HepG2 (cell line): ENCODE measurements around the gene C16orf86. TPM values are rescaled to one million over a fixed set of nuclear protein-coding genes. Genes with fewer than 3 reads are reported as not detected.

Source experiments
- ATAC-seq: fragments of 200-7000 bp; cut with Tn5 transposase; 3 replicates; pipeline ENCODE4 v1.9.1; 2020; ENCODE audit warnings: mild to moderate bottlenecking, moderate library complexity
- BruUV-seq: library from RNA; stranded (reverse); fragments of 400-500 nt; replicated peaks from 2 replicates; lab custom pipeline; 2021; lab: Mats Ljungman, UMichigan
- CTCF ChIA-PET: fragments of 300-600 bp; formaldehyde crosslinking; extraction: SDS; loops from one replicate; lab custom pipeline; 2021; ENCODE audit warnings: low total read pairs, inconsistent platforms, low intra/inter-chr PET ratio; lab: Yijun Ruan, JAX
- POLR2A ChIA-PET: fragments of 350-600 bp; sonication (Branson Sonifier 250); formaldehyde crosslinking; loops from one replicate; lab custom pipeline; 2020; ENCODE audit warnings: antibody characterized with exemption, inconsistent platforms; lab: Yijun Ruan, JAX
- DNase-seq: peaks from one replicate; pipeline ENCODE4 v3.0.0-alpha.2; 2015; ENCODE audit warnings: low spot score
- FAIRE-seq: peaks from 3 replicates; lab custom pipeline; 2011; peaks lifted over from hg19 to GRCh38; lab: Jason Lieb, UNC
- H2AFZ ChIP-seq: one replicate; pipeline ENCODE4 v1.6.1; 2011; ENCODE audit warnings: low read length, inconsistent platforms
- H3K27ac ChIP-seq: fragments of 300-600 bp; 3 replicates; pipeline ENCODE4 v1.8.0; 2011; ENCODE audit warnings: mixed run types, mild to moderate bottlenecking, mixed read lengths, low read length, inconsistent platforms; ENCODE audit not compliant: insufficient read depth; ENCODE audit errors: extremely low read length
- H3K27me3 ChIP-seq, 2 experiments: fragments of 200-600 bp in 1 of 2; 2 replicates in 1 of 2; 3 replicates in 1 of 2; pipeline versions ENCODE4 v1.6.0 to v1.8.0; 2011; ENCODE audit warnings: low read length in 2 of 2, mild to moderate bottlenecking in 2 of 2, moderate library complexity in 2 of 2, inconsistent platforms in 1 of 2; ENCODE audit not compliant: insufficient read depth in 2 of 2, control insufficient read depth in 1 of 2
- H3K36me3 ChIP-seq, 2 experiments: fragments of 200-600 bp in 1 of 2; replicated peaks in 1 of 2; 2 replicates in 1 of 2; 3 replicates in 1 of 2; pipeline versions ENCODE4 v1.5.1 to v1.8.0; 2011; ENCODE audit warnings: low read length in 2 of 2, inconsistent platforms in 1 of 2; ENCODE audit not compliant: insufficient read depth in 2 of 2, control insufficient read depth in 1 of 2
- H3K4me1 ChIP-seq: 2 replicates; pipeline ENCODE4 v1.5.1; 2012; ENCODE audit warnings: low read length, inconsistent platforms; ENCODE audit not compliant: insufficient read depth
- H3K4me2 ChIP-seq: 2 replicates; pipeline ENCODE4 v1.6.0; 2011; ENCODE audit warnings: low read depth, low read length, inconsistent platforms
- H3K4me3 ChIP-seq, 3 experiments: fragments of 200-600 bp in 1 of 3; sonication (generic), shearing (Covaris generic) in 1 of 3; replicated peaks in 1 of 3; 2 replicates each; pipeline ENCODE4 v1.5.1; 2011 to 2016; ENCODE audit warnings: low read length in 3 of 3, inconsistent platforms in 2 of 3, low read depth in 2 of 3, mild to moderate bottlenecking in 2 of 3, control low read depth in 1 of 3, mixed read lengths in 1 of 3; ENCODE audit not compliant: insufficient read depth in 1 of 3
- H3K79me2 ChIP-seq: one replicate; pipeline ENCODE4 v1.6.1; 2011; ENCODE audit warnings: low read length, inconsistent platforms; ENCODE audit not compliant: insufficient read depth
- H3K9ac ChIP-seq: 2 replicates; pipeline ENCODE4 v1.6.0; 2011; ENCODE audit warnings: mild to moderate bottlenecking, low read depth, low read length, inconsistent platforms; ENCODE audit not compliant: insufficient read depth
- H3K9me3 ChIP-seq: 2 replicates; pipeline ENCODE4 v1.5.1; 2012; ENCODE audit warnings: mild to moderate bottlenecking, low read length
- H4K20me1 ChIP-seq: 2 replicates; pipeline ENCODE4 v1.6.0; 2011; ENCODE audit warnings: inconsistent platforms, mild to moderate bottlenecking, low read length, moderate library complexity; ENCODE audit not compliant: insufficient read depth
- FOXC1 ChIP-seq: sonication (generic); formaldehyde crosslinking; IDR thresholded peaks from 2 replicates; pipeline ENCODE4 v1.8.0; 2022; ENCODE audit warnings: mild to moderate bottlenecking, missing genetic modification reagents, borderline replicate concordance
- GABPB1 ChIP-seq: IDR thresholded peaks from 2 replicates; pipeline ENCODE4 v1.6.1; 2016; ENCODE audit warnings: mild to moderate bottlenecking, missing genetic modification reagents, moderate library complexity, missing compliant biosample characterization
- GFI1 ChIP-seq: sonication (generic); formaldehyde crosslinking; IDR thresholded peaks from 2 replicates; pipeline ENCODE4 v1.5.0; 2020; ENCODE audit warnings: missing genetic modification reagents, mild to moderate bottlenecking, borderline replicate concordance
- KDM5B ChIP-seq: sonication (generic); formaldehyde crosslinking; IDR thresholded peaks from 2 replicates; pipeline ENCODE4 v1.4.0; 2020; ENCODE audit warnings: missing genetic modification reagents, mild to moderate bottlenecking, borderline replicate concordance
- NAIF1 ChIP-seq: sonication (generic); formaldehyde crosslinking; IDR thresholded peaks from 2 replicates; pipeline ENCODE4 v1.5.0; 2020; ENCODE audit warnings: mild to moderate bottlenecking, missing genetic modification reagents, borderline replicate concordance
- ZNF577 ChIP-seq: sonication (generic); formaldehyde crosslinking; IDR thresholded peaks from 2 replicates; pipeline ENCODE4 v1.4.0; 2020; ENCODE audit warnings: mild to moderate bottlenecking, low read depth, missing genetic modification reagents, borderline replicate concordance
- ZNF607 ChIP-seq: sonication (generic); formaldehyde crosslinking; IDR thresholded peaks from 2 replicates; pipeline ENCODE4 v1.5.1; 2020; ENCODE audit warnings: missing genetic modification reagents, mild to moderate bottlenecking, borderline replicate concordance
- WGBS: methylation state at CpG from one replicate; pipeline ENCODE4 v1.1.6; 2017; ENCODE audit warnings: low lambda C conversion rate; 5-methylcytosine and 5-hydroxymethylcytosine counted together
- in situ Hi-C: cut with HindIII; loops from 2 replicates; pipeline ENCODE4 v1.10.0; 2017; ENCODE audit warnings: low pct_unique_long_range_greater_than_20kb; ENCODE audit not compliant: extremely low pct_ligation_motif_present
- intact Hi-C: fragments of 100-400 bp; cut with micrococcal nuclease; formaldehyde crosslinking; loops from one replicate; pipeline ENCODE4 v1.10.0; 2022; ENCODE audit not compliant: unreplicated experiment
- polyA plus RNA-seq, 8 experiments: library from polyadenylated mRNA; depleted of rRNA in 3 of 8; stranded (reverse) in 7 of 8; unstranded in 1 of 8; fragments of >200 nt; fragmentation: Illumina TruSeq in 4 of 8; extraction: Trizol in 4 of 8; gene quantifications; 2 replicates each; pipeline versions ENCODE4 v1.2.1 to v1.2.3, GENCODE V29; 2011 to 2016; ENCODE audit warnings: low read depth in 4 of 8, missing spikeins in 1 of 8, mixed read lengths in 1 of 8; ENCODE audit not compliant: insufficient read depth in 1 of 8
- total RNA-seq, 5 experiments: library from RNA; depleted of rRNA; stranded (reverse); fragments of >200 nt; fragmentation: Illumina TruSeq; extraction: Trizol; gene quantifications; 2 replicates each; pipeline ENCODE4 v1.2.3, GENCODE V29; 2016; ENCODE audit warnings: low read depth in 1 of 5
- TF ChIP-seq, protein P1 (sequence below): sonication (generic); formaldehyde crosslinking; IDR thresholded peaks from 2 replicates; pipeline ENCODE4 v1.4.0; 2020; ENCODE audit warnings: missing genetic modification reagents, borderline replicate concordance

Gene C16orf86
- total and polyA plus RNA-seq, 2 of the 13 experiments (the other 11 are each of a cell fraction or from before 2014, with no cell fraction given) = 1.5 to 3.1 TPM

DNA sequence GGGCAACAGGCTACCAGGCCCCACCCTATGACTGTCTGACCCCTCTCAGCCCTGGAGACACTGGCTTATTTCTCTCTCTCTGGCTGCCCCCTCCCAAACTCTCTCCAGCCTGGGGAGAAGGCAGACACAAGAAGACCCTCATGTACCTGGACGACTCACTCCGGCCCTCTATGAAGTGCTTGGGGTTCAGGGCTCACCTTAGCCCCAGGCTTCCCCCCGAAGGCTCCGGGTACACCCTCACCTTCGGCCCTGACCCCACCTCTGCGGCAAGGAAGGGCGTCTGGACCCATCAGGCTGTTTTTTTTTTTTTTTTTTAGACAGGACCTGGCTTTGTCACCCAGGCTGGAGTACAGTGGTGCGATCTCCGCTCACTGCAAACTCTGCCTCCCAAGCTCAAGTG, 22.6 kb upstream of the C16orf86 start:
- WGBS = 77% methylated on average over 9 of the region's 9 CpGs
- no peak for DNase-seq
- BruUV-seq = no TSS peak
- in situ Hi-C loops = no loop called here
- no peaks in the 10 kb centered on the region for H4K20me1 ChIP-seq
- peak overlapping the region in 1 of 3 experiments; percentile 71; a peak in 1 of 6 replicates for H3K4me3 ChIP-seq
- ChIA-PET POLR2A (no interaction called here), CTCF (interaction anchor here (1.3 to 6.2 kb wide), 4 partner anchors 24 to 150 kb away, joined by 4 to 52 read pairs (median 22); no protein-coding TSS in a partner anchor)
- no peak for FAIRE-seq
- intact Hi-C loops = loop anchor here (1.0 to 5.0 kb wide), 3 partner anchors 82 to 123 kb away; partner anchors contain the start of gene CTCF
- H3K9ac ChIP-seq = no peak overlapping the region
- peaks cover 18 to 41% of the 10 kb centered on the region in 2 experiments for H3K27me3 ChIP-seq
- no peaks in the 10 kb centered on the region for H3K9me3 ChIP-seq
- H2AFZ ChIP-seq = peak overlapping the region; percentile 54
- no peak for ATAC-seq
- no peak overlapping the region for H3K27ac ChIP-seq
- peak overlapping the region; percentile 99 for H3K4me2 ChIP-seq
- peaks cover 0 to 6% of the 10 kb centered on the region in 2 experiments; a peak in 2 of 5 replicates for H3K36me3 ChIP-seq
- peaks cover 29% of the 10 kb centered on the region for H3K4me1 ChIP-seq
- no peaks in the 10 kb centered on the region for H3K79me2 ChIP-seq
- TF ChIP-seq KDM5B (CRISPR knock-in tag) (0 out of 2 replicates have a peak, but pooled peaks have one; percentile 14), GABPB1 (CRISPR knock-in tag) (no peak), ZNF607 (CRISPR knock-in tag) (0 out of 2 replicates have a peak, but pooled peaks have one; percentile 67), GFI1 (no peak), ZNF577 (CRISPR knock-in tag) (no peak), NAIF1 (0 out of 2 replicates have a peak, but pooled peaks have one; percentile 28), FOXC1 (CRISPR knock-in tag) (no peak)
- TF ChIP-seq, protein P1, sequence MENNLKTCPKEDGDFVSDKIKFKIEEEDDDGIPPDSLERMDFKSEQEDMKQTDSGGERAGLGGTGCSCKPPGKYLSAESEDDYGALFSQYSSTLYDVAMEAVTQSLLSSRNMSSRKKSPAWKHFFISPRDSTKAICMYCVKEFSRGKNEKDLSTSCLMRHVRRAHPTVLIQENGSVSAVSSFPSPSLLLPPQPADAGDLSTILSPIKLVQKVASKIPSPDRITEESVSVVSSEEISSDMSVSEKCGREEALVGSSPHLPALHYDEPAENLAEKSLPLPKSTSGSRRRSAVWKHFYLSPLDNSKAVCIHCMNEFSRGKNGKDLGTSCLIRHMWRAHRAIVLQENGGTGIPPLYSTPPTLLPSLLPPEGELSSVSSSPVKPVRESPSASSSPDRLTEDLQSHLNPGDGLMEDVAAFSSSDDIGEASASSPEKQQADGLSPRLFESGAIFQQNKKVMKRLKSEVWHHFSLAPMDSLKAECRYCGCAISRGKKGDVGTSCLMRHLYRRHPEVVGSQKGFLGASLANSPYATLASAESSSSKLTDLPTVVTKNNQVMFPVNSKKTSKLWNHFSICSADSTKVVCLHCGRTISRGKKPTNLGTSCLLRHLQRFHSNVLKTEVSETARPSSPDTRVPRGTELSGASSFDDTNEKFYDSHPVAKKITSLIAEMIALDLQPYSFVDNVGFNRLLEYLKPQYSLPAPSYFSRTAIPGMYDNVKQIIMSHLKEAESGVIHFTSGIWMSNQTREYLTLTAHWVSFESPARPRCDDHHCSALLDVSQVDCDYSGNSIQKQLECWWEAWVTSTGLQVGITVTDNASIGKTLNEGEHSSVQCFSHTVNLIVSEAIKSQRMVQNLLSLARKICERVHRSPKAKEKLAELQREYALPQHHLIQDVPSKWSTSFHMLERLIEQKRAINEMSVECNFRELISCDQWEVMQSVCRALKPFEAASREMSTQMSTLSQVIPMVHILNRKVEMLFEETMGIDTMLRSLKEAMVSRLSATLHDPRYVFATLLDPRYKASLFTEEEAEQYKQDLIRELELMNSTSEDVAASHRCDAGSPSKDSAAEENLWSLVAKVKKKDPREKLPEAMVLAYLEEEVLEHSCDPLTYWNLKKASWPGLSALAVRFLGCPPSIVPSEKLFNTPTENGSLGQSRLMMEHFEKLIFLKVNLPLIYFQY (CRISPR knock-in tag) = no peak
- TF ChIP-seq, all 625 proteins: peak for 3
